Heart right ventricle (tissue), 16 donors: ENCODE measurements around the gene DOCK10. TPM values are rescaled to one million over a fixed set of nuclear protein-coding genes. Genes with fewer than 3 reads are reported as not detected.

Experiments
- ATAC-seq, 8 donors: fragments of 200-7000 bp; cut with Tn5 transposase; one replicate each; pipeline ENCODE4 v1.9.1; 2020; ENCODE audit warnings: mild to moderate bottlenecking in 8 of 8, moderate library complexity in 8 of 8, moderate number of reproducible peaks in 1 of 8
- DNase-seq, 2 donors: peaks; one replicate each; pipeline ENCODE4 v3.0.0-alpha.2; 2020
- H3K27ac ChIP-seq, 10 donors: fragments of 200-600 bp; sonication (generic) in 2 of 10; one replicate each; pipeline versions ENCODE4 v1.5.0 to v1.8.0; 2020 to 2022; ENCODE audit warnings: mild to moderate bottlenecking in 3 of 10
- H3K27me3 ChIP-seq, 7 donors: fragments of 200-600 bp; one replicate each; pipeline ENCODE4 v1.8.0; 2021 to 2022; ENCODE audit warnings: mild to moderate bottlenecking in 2 of 7
- H3K36me3 ChIP-seq, 9 donors: fragments of 200-600 bp; sonication (generic) in 1 of 9; one replicate each; pipeline versions ENCODE4 v1.5.0 to v1.8.0; 2020 to 2022; ENCODE audit warnings: mild to moderate bottlenecking in 2 of 9
- H3K4me1 ChIP-seq, 9 donors: fragments of 200-600 bp; sonication (generic) in 1 of 9; one replicate each; pipeline versions ENCODE4 v1.5.0 to v1.8.0; 2020 to 2022; ENCODE audit warnings: mild to moderate bottlenecking in 4 of 9
- H3K4me3 ChIP-seq, 10 donors: fragments of 200-600 bp; sonication (generic) in 2 of 10; one replicate each; pipeline versions ENCODE4 v1.5.0 to v1.8.0; 2020 to 2022; ENCODE audit warnings: mild to moderate bottlenecking in 7 of 10, moderate library complexity in 2 of 10
- H3K9me3 ChIP-seq, 11 donors: fragments of 200-600 bp in 10 of 11; sonication (generic) in 2 of 11; one replicate each; pipeline versions ENCODE4 v1.5.0 to v1.8.0; 2013 to 2022; ENCODE audit warnings: mild to moderate bottlenecking in 2 of 11, control low read depth in 1 of 11, moderate library complexity in 1 of 11
- CTCF ChIP-seq, 9 donors: fragments of 200-600 bp; sonication (generic) in 2 of 9; IDR thresholded peaks; one replicate each; pipeline versions ENCODE4 v1.5.0 to v1.8.0; 2021 to 2022; ENCODE audit warnings: antibody characterized with exemption in 9 of 9, mild to moderate bottlenecking in 5 of 9, moderate library complexity in 1 of 9
- WGBS, 2 donors: extraction: QIAGEN DNeasy Blood & Tissue Kit; methylation state at CpG; one replicate each; pipeline ENCODE4 v1.1.7; 2013; ENCODE audit warnings: inconsistent platforms in 1 of 2; 5-methylcytosine and 5-hydroxymethylcytosine counted together
- intact Hi-C, 10 donors: fragments of 100-400 bp; cut with DNase I; formaldehyde crosslinking; loops; one replicate each; pipeline versions ENCODE4 v1.11.1 to v1.14.2; 2022
- polyA plus RNA-seq, 2 donors: library from polyadenylated mRNA; stranded (reverse); fragments of 200-250 nt; gene quantifications; one replicate each; pipeline ENCODE4 v1.2.3, GENCODE V29; 2013
- total RNA-seq, 10 donors: library from RNA; stranded (reverse); fragmentation: NEBNext Ultra II Directional in 3 of 10; extraction: Animal tissue kit (Norgen Biotek cat#: 25700) in 3 of 10; gene quantifications; one replicate each; pipeline versions ENCODE4 v1.2.1 to v1.2.4, GENCODE V29; 2021 to 2023
- donor health status: Arrhythmogenic right ventricular cardiomyopathy.
- donor health status: ischemic (EF 13 %, LVEDD 7.1; RV severe dilation, severe dysfunction).
- donor health status: healthy with polysubstance abuse.
- donor health status: DM: no; HTN: yes; CAD: no.
- donor health status: DM: no; HTN: no; CAD: no.
- donor health status: ischemic (EF 25% LVEDD 6.9; RV normal size, moderate dysfunction).
- donor health status: ischemic (EF 25% LVEDD 5.7; RV mildly dilated, moderate dysfunction).
- donor health status: healthy.
- donor health status: DM: yes; HTN: yes; CAD: no.
- donor health status: Ischemic cardiomyopathy.
- donor health status: ischemic (EF 35%, LVEDD 5.7; RV mildly dilated, moderate dysfunction).
- donor health status: nonischemic (EF 11% LVEDD 7.7; RV severe dilation, severe dysfunction).
- donor health status: DM: yes; HTN: yes; CAD: no.
- donor health status: PGD.
- donor health status: ischemic (EF 29% LVEDD 5.4; RV normal size, mild dysfunction).
- donor health status: nonischemic (EF 23%, LVEDD 6.1; RV moderate dilation, normal function).

DOCK10 gene
- total and polyA plus RNA-seq, 12 donors = 0.77 to 18.9 (median 1.4) TPM

DNA sequence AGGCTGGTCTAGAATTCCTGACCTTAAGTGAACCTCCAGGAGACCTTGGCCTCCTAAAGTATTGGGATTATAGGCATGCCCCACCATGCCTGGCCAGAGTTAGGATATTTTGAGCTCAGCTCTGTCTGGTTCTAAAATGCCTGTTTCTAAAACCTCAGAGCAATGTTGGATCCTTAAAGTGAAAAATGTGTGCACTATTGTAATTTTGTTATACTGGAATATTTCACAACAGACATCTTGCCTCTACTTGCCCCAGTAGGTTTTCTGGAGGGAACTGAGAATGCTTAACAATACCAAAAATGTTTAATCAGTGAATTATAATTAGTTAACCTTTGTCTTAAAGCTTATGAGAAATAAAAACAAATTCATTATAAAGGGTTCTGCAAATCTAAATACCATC lies 181.5 kb downstream of the DOCK10 start:
- TF ChIP-seq CTCF (IDR thresholded peaks at IDR 0.05) = no peak
- DNase-seq (no peak), ATAC-seq (no peak)
- H3K9me3 ChIP-seq = no peaks in the 10 kb centered on the region
- no peaks in the 10 kb centered on the region for H3K27me3 ChIP-seq
- no peaks in the 10 kb centered on the region for H3K4me1 ChIP-seq
- no peak overlapping the region for H3K27ac ChIP-seq
- intact Hi-C loops = no loop called here
- H3K36me3 ChIP-seq = peaks cover 0 to 79% (median 0%) of the 10 kb centered on the region in 9 donors
- H3K4me3 ChIP-seq = no peak overlapping the region

DNA sequence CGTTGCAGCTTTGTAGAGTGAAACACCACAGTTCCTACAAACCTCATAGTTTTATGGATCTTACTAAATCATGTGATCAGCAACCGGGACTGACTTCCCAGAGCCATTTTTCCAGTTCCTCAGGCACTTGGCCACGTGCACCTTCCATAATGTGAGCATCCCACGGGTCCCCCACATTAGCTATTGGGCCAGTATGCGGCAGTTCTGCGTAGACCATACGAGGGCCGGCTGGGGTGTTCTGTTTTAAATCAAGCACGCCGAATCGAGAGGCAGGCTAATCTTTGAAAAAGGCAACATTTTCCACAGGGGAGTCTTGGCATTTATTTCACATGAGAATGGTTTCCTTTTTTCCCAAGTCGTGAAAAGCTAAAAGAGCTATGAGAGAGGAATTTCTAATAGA lies 190.5 kb downstream of the DOCK10 start:
- intact Hi-C loops = no loop called here
- DNase-seq (no peak), ATAC-seq (no peak)
- Histone ChIP-seq H3K36me3 (peaks cover 0 to 74% (median 0%) of the 10 kb centered on the region in 9 donors), H3K4me1 (peaks cover 0 to 5% (median 0%) of the 10 kb centered on the region in 9 donors), H3K9me3 (no peaks in the 10 kb centered on the region), H3K27ac (no peak overlapping the region), H3K27me3 (no peaks in the 10 kb centered on the region), H3K4me3 (no peak overlapping the region)
- 63 to 65% methylated on average over 12 of the region's 12 CpGs for WGBS, 2 donors
- TF ChIP-seq CTCF (IDR thresholded peaks at IDR 0.05) = no peak

GRCh38 chr2:224850081-224850480 lies 192.2 kb downstream of the DOCK10 start:
- TF ChIP-seq CTCF (IDR thresholded peaks at IDR 0.05) = no peak
- no peaks in the 10 kb centered on the region for H3K27me3 ChIP-seq
- ATAC-seq = no peak
- peaks cover 0 to 81% (median 0%) of the 10 kb centered on the region in 9 donors for H3K36me3 ChIP-seq
- H3K4me3 ChIP-seq = no peak overlapping the region
- intact Hi-C loops = no loop called here
- no peak for DNase-seq
- H3K9me3 ChIP-seq = no peaks in the 10 kb centered on the region
- 93 to 95% methylated on average over 1 of the region's 1 CpG for WGBS, 2 donors
- no peak overlapping the region for H3K27ac ChIP-seq
- peaks cover 0 to 5% (median 0%) of the 10 kb centered on the region in 9 donors for H3K4me1 ChIP-seq

DNA sequence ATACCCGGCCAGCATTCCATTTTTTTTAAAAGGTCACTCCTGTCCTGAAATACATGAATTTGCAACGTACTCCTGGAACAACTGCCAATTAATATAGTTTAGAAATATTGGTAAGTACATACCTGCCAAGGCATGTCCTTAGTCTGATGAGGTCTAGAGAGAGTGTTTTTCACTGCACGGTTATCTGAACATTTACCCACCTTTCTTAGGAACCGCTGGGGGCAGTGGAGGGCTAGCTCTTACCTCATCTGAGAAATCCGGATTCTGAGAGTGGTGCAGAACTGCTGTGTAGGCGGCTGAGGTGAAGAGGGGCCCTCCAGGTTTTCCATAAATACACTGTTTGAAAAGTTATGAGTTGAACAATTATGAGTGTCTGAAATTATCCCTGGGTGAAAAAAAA lies 193.0 kb downstream of the DOCK10 start:
- H3K9me3 ChIP-seq = no peaks in the 10 kb centered on the region

More for the DNA sequence above, 193.0 kb downstream of the DOCK10 start:
- H3K27ac ChIP-seq = no peak overlapping the region
- H3K4me3 ChIP-seq = no peak overlapping the region
- H3K27me3 ChIP-seq = no peaks in the 10 kb centered on the region
- H3K36me3 ChIP-seq = peaks cover 0 to 89% (median 0%) of the 10 kb centered on the region in 9 donors
- 76% methylated on average over 6 of the region's 6 CpGs for WGBS, 2 donors
- ATAC-seq (no peak), DNase-seq (no peak)
- intact Hi-C loops = no loop called here
- no peak for TF ChIP-seq CTCF (IDR thresholded peaks at IDR 0.05)
- peaks cover 0 to 5% (median 0%) of the 10 kb centered on the region in 9 donors for H3K4me1 ChIP-seq
